Measurements from ENCODE around the gene PPP2R2C.

DNA sequence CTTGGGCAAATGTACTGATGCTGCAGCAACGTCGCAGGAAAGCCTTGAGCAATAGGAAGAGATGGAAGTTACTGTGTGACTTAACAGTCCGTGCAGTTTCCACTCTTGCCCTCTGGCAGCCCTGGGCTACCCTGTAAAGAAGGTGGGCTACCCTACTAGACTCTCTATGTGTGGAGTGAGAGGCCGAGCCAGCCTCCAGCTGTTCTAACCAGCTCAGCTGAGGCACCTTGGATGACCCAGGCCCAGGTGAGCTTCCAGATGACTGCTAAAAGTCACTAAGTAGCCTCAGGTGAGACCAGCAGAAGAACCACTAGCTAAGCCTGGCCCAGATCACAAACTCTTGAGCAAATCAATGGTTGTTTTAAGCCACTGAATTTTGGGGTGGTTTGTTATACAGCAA, 34.9 kb upstream of the PPP2R2C start:
- TF ChIP-seq, protein P1, sequence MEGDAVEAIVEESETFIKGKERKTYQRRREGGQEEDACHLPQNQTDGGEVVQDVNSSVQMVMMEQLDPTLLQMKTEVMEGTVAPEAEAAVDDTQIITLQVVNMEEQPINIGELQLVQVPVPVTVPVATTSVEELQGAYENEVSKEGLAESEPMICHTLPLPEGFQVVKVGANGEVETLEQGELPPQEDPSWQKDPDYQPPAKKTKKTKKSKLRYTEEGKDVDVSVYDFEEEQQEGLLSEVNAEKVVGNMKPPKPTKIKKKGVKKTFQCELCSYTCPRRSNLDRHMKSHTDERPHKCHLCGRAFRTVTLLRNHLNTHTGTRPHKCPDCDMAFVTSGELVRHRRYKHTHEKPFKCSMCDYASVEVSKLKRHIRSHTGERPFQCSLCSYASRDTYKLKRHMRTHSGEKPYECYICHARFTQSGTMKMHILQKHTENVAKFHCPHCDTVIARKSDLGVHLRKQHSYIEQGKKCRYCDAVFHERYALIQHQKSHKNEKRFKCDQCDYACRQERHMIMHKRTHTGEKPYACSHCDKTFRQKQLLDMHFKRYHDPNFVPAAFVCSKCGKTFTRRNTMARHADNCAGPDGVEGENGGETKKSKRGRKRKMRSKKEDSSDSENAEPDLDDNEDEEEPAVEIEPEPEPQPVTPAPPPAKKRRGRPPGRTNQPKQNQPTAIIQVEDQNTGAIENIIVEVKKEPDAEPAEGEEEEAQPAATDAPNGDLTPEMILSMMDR (IDR thresholded peaks at IDR 0.05): no peak
- no peak for TF ChIP-seq POLR2A (IDR thresholded peaks at IDR 0.05)

Measured in body of pancreas (tissue), 4 donors.